Gastrocnemius medialis (tissue), 4 donors: ENCODE results near the gene SHISA8. TPM values are rescaled to one million over a fixed set of nuclear protein-coding genes. Genes with fewer than 3 reads are reported as not detected.
A peak's percentile ranks its signal among the peaks of the same experiment; 100 is the strongest.

Source experiments
- ATAC-seq, 2 donors: fragments of 150-250 bp; one replicate each; pipeline ENCODE4 v1.9.1; 2016
- DNase-seq, 2 donors: peaks; one replicate each; pipeline ENCODE4 v3.0.0-alpha.2; 2019
- H3K27ac ChIP-seq, 4 donors: fragments of 200-600 bp; sonication (generic); 1 replicate in 1 of 4; 2 replicates in 3 of 4; pipeline ENCODE4 v1.5.1; 2016 to 2018; ENCODE audit warnings: mild to moderate bottlenecking in 2 of 4, moderate library complexity in 1 of 4
- H3K27me3 ChIP-seq, 3 donors: fragments of 200-600 bp; sonication (generic) in 2 of 3; 1 replicate in 1 of 3; 2 replicates in 2 of 3; pipeline versions ENCODE4 v1.5.1 to v1.6.0; 2016 to 2019; ENCODE audit warnings: mild to moderate bottlenecking in 1 of 3, moderate library complexity in 1 of 3
- H3K36me3 ChIP-seq, 2 donors: fragments of 200-600 bp; sonication (generic) in 1 of 2; one replicate each; pipeline ENCODE4 v1.5.1; 2017 to 2018
- H3K4me1 ChIP-seq, 2 donors: fragments of 200-600 bp; sonication (generic) in 1 of 2; one replicate each; pipeline ENCODE4 v1.5.1; 2016 to 2017; ENCODE audit warnings: mild to moderate bottlenecking in 2 of 2
- H3K4me3 ChIP-seq, 4 donors: fragments of 200-600 bp; sonication (generic) in 3 of 4; 1 replicate in 1 of 4; 2 replicates in 3 of 4; pipeline ENCODE4 v1.5.1; 2016 to 2019; ENCODE audit warnings: mild to moderate bottlenecking in 2 of 4
- H3K9me3 ChIP-seq, 3 donors: fragments of 200-600 bp; sonication (generic) in 2 of 3; 1 replicate in 1 of 3; 2 replicates in 2 of 3; pipeline ENCODE4 v1.5.1; 2016 to 2019
- CTCF ChIP-seq, 5 experiments: fragments of 450-650 bp in 3 of 5; fragments of 200-600 bp in 2 of 5; sonication (generic) in 2 of 5; IDR thresholded peaks in 4 of 5; conservative IDR thresholded peaks in 1 of 5; 1 replicate in 4 of 5; 2 replicates in 1 of 5; pipeline ENCODE4 v1.5.1; 2016 to 2019; ENCODE audit warnings: antibody characterized with exemption in 5 of 5, mild to moderate bottlenecking in 3 of 5, moderate library complexity in 3 of 5
- POLR2A ChIP-seq, 2 donors: fragments of 450-650 bp; IDR thresholded peaks; one replicate each; pipeline ENCODE4 v1.6.1; 2017; ENCODE audit warnings: antibody characterized with exemption in 2 of 2, mild to moderate bottlenecking in 2 of 2, moderate library complexity in 2 of 2
- in situ Hi-C, 4 donors: fragments of 200-750 bp; cut with MboI; loops; one replicate each; pipeline versions ENCODE4 v1.15.0 to v1.8.0; 2017; ENCODE audit warnings: low sequenced_read_pairs in 4 of 4
- intact Hi-C: fragments of 100-400 bp; cut with DNase I; formaldehyde crosslinking; loops from one replicate; pipeline ENCODE4 v1.15.1; 2023; ENCODE audit warnings: low total_unique reads
- total RNA-seq, 4 donors: library from RNA; depleted of rRNA; stranded (reverse); fragments of >200 nt; gene quantifications; one replicate each; pipeline versions ENCODE4 v1.1.0 to v1.2.3, GENCODE V29; 2016

Gene SHISA8
- total RNA-seq, 4 donors from 2014 or later, result not detected

GRCh38 chr22:41893591-41894375 lies 21.1 kb downstream of the SHISA8 start:
- TF ChIP-seq CTCF (IDR thresholded peaks at IDR 0.05 in 4 of 5, conservative IDR thresholded peaks at IDR 0.05 in 1 of 5), result no peak
- no peak for TF ChIP-seq POLR2A (IDR thresholded peaks at IDR 0.05)
- in situ Hi-C loops, result no loop called here
- H3K4me3 ChIP-seq, result no peak overlapping the region
- no peaks in the 10 kb centered on the region for H3K27me3 ChIP-seq
- peak overlapping the region in 1 of 4 donors; percentile 34 for H3K27ac ChIP-seq
- intact Hi-C loops, result no loop called here
- no peaks in the 10 kb centered on the region for H3K9me3 ChIP-seq
- no peak for ATAC-seq
- peaks cover 0 to 31% of the 10 kb centered on the region in 2 donors for H3K36me3 ChIP-seq
- DNase-seq, result no peak
- peaks cover 31 to 33% of the 10 kb centered on the region in 2 donors for H3K4me1 ChIP-seq

- ATAC-seq (no peak), DNase-seq (no peak)
- Histone ChIP-seq H3K9me3 (no peaks in the 10 kb centered on the region), H3K4me1 (peaks cover 24 to 26% of the 10 kb centered on the region in 2 donors), H3K27me3 (no peaks in the 10 kb centered on the region), H3K36me3 (peaks cover 0 to 41% of the 10 kb centered on the region in 2 donors), H3K27ac (peak overlapping the region in 2 of 4 donors; percentile 13 to 34), H3K4me3 (no peak overlapping the region)
- intact Hi-C loops (no loop called here), in situ Hi-C loops (no loop called here)
- no peak for TF ChIP-seq POLR2A (IDR thresholded peaks at IDR 0.05)
- TF ChIP-seq CTCF (IDR thresholded peaks at IDR 0.05 in 4 of 5, conservative IDR thresholded peaks at IDR 0.05 in 1 of 5), result no peak
These were observed 22.2 kb downstream of the SHISA8 start for GRCh38 chr22:41892721-41893120.

GRCh38 chr22:41891407-41891806 lies 23.5 kb downstream of the SHISA8 start:
- H3K27ac ChIP-seq, result peak overlapping the region; percentile 66 to 75 (median 74)

GRCh38 chr22:41888627-41889200 lies 26.2 kb downstream of the SHISA8 start:
- DNase-seq (no peak), ATAC-seq (no peak)
- no peaks in the 10 kb centered on the region for H3K9me3 ChIP-seq
- no peaks in the 10 kb centered on the region for H3K27me3 ChIP-seq
- TF ChIP-seq CTCF (IDR thresholded peaks at IDR 0.05 in 4 of 5, conservative IDR thresholded peaks at IDR 0.05 in 1 of 5) (no peak), POLR2A (IDR thresholded peaks at IDR 0.05) (no peak)
- H3K27ac ChIP-seq, result no peak overlapping the region
- H3K4me1 ChIP-seq, result peaks cover 22 to 24% of the 10 kb centered on the region in 2 donors
- H3K4me3 ChIP-seq, result no peak overlapping the region
- peaks cover 0 to 56% of the 10 kb centered on the region in 2 donors for H3K36me3 ChIP-seq
- intact Hi-C loops (no loop called here), in situ Hi-C loops (no loop called here)

More at GRCh38 chr22:41891407-41891806, 23.5 kb downstream of the SHISA8 start:
- in situ Hi-C loops, result no loop called here
- ATAC-seq, result peak; percentile 64 to 97
- no peak overlapping the region for H3K4me3 ChIP-seq
- intact Hi-C loops, result no loop called here
- no peaks in the 10 kb centered on the region for H3K9me3 ChIP-seq
- H3K27me3 ChIP-seq, result no peaks in the 10 kb centered on the region
- peaks cover 24 to 26% of the 10 kb centered on the region in 2 donors for H3K4me1 ChIP-seq
- peaks cover 0 to 42% of the 10 kb centered on the region in 2 donors for H3K36me3 ChIP-seq
- no peak for TF ChIP-seq CTCF (IDR thresholded peaks at IDR 0.05 in 4 of 5, conservative IDR thresholded peaks at IDR 0.05 in 1 of 5)
- peak in 1 of 2 donors; percentile 59 for DNase-seq
